ENCODE results near the gene ACCS. TPM values are rescaled to one million over a fixed set of nuclear protein-coding genes. Genes with fewer than 3 reads are reported as not detected.

The ACCS gene
- total RNA-seq, 6 experiments from 2014 or later = 7.3 to 32.2 (median 15.4) TPM

- Histone ChIP-seq H3K4me3 (no peak overlapping the region), H3K4me1 (peaks cover 0 to 8% (median 3%) of the 10 kb centered on the region in 4 donors), H3K27me3 (no peaks in the 10 kb centered on the region), H3K36me3 (no peaks in the 10 kb centered on the region), H3K27ac (no peak overlapping the region), H3K9me3 (no peaks in the 10 kb centered on the region)
- ATAC-seq = no peak
- intact Hi-C loops (cut with DNase I) = loop anchor here (5.0 to 10.0 kb wide), 2 partner anchors 140 to 142 kb away; no protein-coding TSS in a partner anchor
- TF ChIP-seq POLR2A (IDR thresholded peaks at IDR 0.05) = no peak
- TF ChIP-seq, protein P1, sequence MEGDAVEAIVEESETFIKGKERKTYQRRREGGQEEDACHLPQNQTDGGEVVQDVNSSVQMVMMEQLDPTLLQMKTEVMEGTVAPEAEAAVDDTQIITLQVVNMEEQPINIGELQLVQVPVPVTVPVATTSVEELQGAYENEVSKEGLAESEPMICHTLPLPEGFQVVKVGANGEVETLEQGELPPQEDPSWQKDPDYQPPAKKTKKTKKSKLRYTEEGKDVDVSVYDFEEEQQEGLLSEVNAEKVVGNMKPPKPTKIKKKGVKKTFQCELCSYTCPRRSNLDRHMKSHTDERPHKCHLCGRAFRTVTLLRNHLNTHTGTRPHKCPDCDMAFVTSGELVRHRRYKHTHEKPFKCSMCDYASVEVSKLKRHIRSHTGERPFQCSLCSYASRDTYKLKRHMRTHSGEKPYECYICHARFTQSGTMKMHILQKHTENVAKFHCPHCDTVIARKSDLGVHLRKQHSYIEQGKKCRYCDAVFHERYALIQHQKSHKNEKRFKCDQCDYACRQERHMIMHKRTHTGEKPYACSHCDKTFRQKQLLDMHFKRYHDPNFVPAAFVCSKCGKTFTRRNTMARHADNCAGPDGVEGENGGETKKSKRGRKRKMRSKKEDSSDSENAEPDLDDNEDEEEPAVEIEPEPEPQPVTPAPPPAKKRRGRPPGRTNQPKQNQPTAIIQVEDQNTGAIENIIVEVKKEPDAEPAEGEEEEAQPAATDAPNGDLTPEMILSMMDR (IDR thresholded peaks at IDR 0.05) = no peak
- no peak for DNase-seq
These were observed 31.4 kb upstream of the ACCS start for GRCh38 chr11:44034639-44035038.

DNA sequence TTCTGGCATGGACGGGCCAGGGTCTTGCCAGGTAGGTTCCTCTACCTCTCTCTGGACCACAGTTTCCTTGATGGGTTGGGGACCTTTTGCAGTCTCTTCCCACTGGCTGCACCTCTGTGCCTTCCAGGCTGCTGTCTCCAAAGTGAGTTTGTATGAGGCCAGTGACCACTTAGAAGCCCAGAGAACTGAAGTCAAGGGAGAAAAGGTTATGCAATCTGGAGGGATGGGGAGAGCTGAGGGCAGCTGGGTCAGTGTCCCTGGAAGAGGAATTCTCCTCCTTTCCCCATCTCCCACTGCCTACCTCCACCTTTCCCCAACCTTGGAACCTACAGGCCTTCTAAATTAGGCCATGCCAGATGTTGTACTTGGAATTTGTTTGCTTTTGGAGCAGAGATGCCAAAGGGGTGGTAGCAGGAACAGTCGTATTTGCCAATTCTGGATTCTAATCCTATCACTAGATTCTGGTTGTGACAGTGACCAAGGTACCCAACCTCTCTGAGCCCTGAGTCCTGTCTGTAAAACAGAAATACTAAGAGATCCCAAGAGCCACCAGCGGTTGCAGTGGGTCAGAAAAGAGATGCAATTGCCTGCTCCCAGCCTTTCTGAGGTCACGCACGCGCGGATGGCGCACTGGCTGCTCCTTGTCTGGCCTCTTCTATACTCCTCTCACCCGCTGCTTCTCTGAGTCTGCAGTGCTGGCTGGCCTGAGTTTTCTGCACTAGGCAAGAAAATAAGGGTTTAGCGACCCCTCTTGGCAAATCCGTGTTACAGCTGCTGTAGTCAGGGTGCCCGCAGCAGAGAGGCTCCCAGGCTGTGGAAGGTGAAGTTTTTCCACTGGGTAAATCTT, 29.0 kb upstream of the ACCS start:
- no peaks in the 10 kb centered on the region for H3K27me3 ChIP-seq
- no peaks in the 10 kb centered on the region for H3K36me3 ChIP-seq
- ATAC-seq (peak; percentile 91 to 97 (median 94)), DNase-seq (peak; percentile 66 to 73 (median 67))
- TF ChIP-seq, protein P1 (IDR thresholded peaks at IDR 0.05) = peak; percentile 63 to 79 (median 73)
- TF ChIP-seq POLR2A (IDR thresholded peaks at IDR 0.05) = no peak
- 28% methylated on average over 10 of the region's 12 CpGs for WGBS (ENCODE audit: insufficient coverage, low coverage, low lambda C conversion rate, missing lambda C conversion rate)
- peaks cover 0 to 8% (median 3%) of the 10 kb centered on the region in 4 donors for H3K4me1 ChIP-seq
- H3K9me3 ChIP-seq = no peaks in the 10 kb centered on the region
- intact Hi-C loops (cut with DNase I) = loop anchor here (5.0 to 10.0 kb wide), 2 partner anchors 142 to 145 kb away; no protein-coding TSS in a partner anchor
- no peak overlapping the region for H3K27ac ChIP-seq
- no peak overlapping the region for H3K4me3 ChIP-seq

DNA sequence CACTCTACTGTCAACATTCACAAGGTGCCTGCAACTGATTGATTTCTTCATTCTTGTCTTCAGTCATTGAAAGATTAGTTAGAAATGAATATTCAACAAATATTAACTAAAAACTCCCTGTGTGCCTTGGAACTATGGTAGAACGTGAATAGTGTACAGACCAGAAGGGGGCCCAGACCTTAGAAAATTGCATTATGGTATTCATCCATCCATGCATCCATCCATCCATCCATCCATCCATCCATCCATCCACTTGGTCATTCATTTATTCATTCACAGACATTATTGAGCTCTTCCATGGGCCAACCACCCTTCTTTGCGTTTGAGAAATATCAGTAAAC, 28.4 kb upstream of the ACCS start:
- H3K4me3 ChIP-seq = no peak overlapping the region
- no peaks in the 10 kb centered on the region for H3K27me3 ChIP-seq
- ATAC-seq (no peak), DNase-seq (no peak)
- TF ChIP-seq, protein P1 (IDR thresholded peaks at IDR 0.05) = no peak
- TF ChIP-seq POLR2A (IDR thresholded peaks at IDR 0.05) = no peak
- peaks cover 0 to 8% (median 3%) of the 10 kb centered on the region in 4 donors for H3K4me1 ChIP-seq
- H3K9me3 ChIP-seq = no peaks in the 10 kb centered on the region
- H3K36me3 ChIP-seq = no peaks in the 10 kb centered on the region
- no peak overlapping the region for H3K27ac ChIP-seq
- intact Hi-C loops (cut with DNase I) = loop anchor here (5.0 to 10.0 kb wide), 2 partner anchors 143 to 145 kb away; no protein-coding TSS in a partner anchor
- WGBS (ENCODE audit: insufficient coverage, low coverage, low lambda C conversion rate, missing lambda C conversion rate) = 68% methylated on average over 2 of the region's 2 CpGs

DNA sequence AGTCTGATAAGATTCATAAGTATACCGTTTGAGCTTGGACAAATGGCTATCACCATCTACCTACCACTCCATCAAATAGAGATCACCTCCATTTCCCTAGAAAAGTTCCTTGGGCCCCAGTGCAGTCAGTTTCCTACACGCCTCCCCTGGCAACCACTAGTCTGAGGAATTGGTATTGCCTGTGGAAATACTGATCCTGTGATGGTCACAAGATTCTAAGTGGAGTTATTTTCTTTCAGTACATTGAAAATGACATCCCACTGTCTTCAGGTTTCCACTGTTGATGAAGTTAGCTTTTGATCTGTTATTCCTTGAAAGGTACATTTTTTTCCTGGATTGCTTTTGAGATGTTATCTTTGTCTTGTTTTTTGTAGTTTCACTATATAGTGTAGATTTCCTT, 22.9 kb upstream of the ACCS start:
- no peaks in the 10 kb centered on the region for H3K4me1 ChIP-seq
- 63% methylated on average over 1 of the region's 2 CpGs for WGBS (ENCODE audit: insufficient coverage, low coverage, low lambda C conversion rate, missing lambda C conversion rate)
- no peaks in the 10 kb centered on the region for H3K27me3 ChIP-seq
- no peak for DNase-seq
- no peak overlapping the region for H3K27ac ChIP-seq
- no peak overlapping the region for H3K4me3 ChIP-seq
- H3K36me3 ChIP-seq = no peaks in the 10 kb centered on the region
- intact Hi-C loops (cut with DNase I) = no loop called here
- TF ChIP-seq POLR2A (IDR thresholded peaks at IDR 0.05) = no peak
- TF ChIP-seq, protein P1 (IDR thresholded peaks at IDR 0.05) = no peak
- no peak for ATAC-seq
- no peaks in the 10 kb centered on the region for H3K9me3 ChIP-seq
